Measurements from ENCODE around the gene FHIT. TPM values are rescaled to one million over a fixed set of nuclear protein-coding genes. Genes with fewer than 3 reads are reported as not detected.
"Not testable (repeated sequence)": the region's sequence is repeated elsewhere in the genome, so short reads cannot be mapped to it uniquely, and the experiment has no call there.

FHIT gene
- total RNA-seq, 1 donor from 2014 or later: 11.5 TPM

DNA sequence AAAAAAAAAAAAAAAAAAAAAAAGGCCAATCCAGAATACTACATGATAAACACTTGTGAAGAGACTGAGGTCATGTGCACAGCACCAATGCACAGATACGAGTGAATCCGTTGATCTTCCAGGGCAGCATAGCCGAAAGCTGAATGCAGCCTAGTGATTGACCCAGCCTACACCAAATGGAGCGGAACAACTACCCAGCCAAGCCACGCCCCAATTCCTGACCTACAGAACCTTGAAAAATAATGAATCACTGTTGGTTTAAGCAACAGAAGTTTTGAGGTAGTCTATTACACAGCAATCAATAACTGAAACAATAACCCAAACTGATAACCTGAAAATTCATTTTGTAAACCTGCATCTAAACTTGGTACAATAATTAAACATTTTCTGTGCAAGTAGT lies 361.0 kb downstream of the FHIT start:
- TF ChIP-seq, protein P1, sequence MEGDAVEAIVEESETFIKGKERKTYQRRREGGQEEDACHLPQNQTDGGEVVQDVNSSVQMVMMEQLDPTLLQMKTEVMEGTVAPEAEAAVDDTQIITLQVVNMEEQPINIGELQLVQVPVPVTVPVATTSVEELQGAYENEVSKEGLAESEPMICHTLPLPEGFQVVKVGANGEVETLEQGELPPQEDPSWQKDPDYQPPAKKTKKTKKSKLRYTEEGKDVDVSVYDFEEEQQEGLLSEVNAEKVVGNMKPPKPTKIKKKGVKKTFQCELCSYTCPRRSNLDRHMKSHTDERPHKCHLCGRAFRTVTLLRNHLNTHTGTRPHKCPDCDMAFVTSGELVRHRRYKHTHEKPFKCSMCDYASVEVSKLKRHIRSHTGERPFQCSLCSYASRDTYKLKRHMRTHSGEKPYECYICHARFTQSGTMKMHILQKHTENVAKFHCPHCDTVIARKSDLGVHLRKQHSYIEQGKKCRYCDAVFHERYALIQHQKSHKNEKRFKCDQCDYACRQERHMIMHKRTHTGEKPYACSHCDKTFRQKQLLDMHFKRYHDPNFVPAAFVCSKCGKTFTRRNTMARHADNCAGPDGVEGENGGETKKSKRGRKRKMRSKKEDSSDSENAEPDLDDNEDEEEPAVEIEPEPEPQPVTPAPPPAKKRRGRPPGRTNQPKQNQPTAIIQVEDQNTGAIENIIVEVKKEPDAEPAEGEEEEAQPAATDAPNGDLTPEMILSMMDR (IDR thresholded peaks at IDR 0.05; ENCODE audit: insufficient read depth, low read length, poor library complexity, severe bottlenecking): no peak
- Histone ChIP-seq H3K27me3 (ENCODE audit: control insufficient read depth, insufficient read depth, low read length) (no peaks in the 10 kb centered on the region), H3K4me3 (ENCODE audit: low read depth, low read length) (no peak overlapping the region), H3K36me3 (ENCODE audit: control insufficient read depth, insufficient read depth, low read length) (no peaks in the 10 kb centered on the region)
- DNase-seq (ENCODE audit: low read depth): peak; percentile 19

DNA sequence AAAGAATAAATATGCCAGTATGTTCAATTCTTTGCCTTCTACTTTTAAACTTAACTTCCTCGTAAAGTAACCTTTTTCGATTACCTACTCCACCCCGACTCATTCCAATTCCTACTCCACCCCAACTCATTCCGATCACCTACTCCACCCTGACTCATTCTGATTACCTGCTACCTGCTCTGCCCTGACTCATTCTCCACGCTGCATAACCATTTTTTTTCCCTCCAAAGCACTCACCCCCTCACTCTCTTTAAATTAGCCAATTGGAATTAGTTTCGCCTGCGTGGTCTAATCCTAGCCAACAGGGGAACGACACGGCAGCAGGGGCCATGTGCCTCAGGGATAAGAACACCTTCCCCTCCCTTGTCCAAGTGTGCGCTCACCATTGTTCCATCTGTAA lies 362.3 kb downstream of the FHIT start:
- not testable (repeated sequence) for H3K4me3 ChIP-seq (ENCODE audit: low read depth, low read length); H3K36me3 ChIP-seq (ENCODE audit: control insufficient read depth, insufficient read depth, low read length); H3K27me3 ChIP-seq (ENCODE audit: control insufficient read depth, insufficient read depth, low read length); DNase-seq (ENCODE audit: low read depth)

DNA sequence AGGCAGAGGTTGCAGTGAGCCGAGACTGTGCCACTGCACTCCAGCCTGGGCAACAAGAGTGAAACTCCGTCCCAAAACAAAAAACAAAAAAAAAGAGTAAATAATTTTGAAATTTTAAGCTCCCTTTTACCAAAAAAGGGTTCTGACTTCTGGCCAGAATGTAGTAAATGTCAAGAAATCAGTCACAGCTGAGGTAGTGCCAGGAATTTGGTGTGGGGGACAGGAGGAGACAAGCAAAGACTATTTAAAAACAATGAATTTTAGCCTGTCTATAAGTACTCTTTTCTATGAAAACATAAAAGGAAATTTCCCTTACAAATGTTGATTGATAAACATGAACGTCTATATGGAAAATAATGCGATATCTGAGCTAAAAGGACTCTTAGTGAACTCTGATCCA lies 363.7 kb downstream of the FHIT start:
- TF ChIP-seq, protein P1 (IDR thresholded peaks at IDR 0.05; ENCODE audit: insufficient read depth, low read length, poor library complexity, severe bottlenecking): no peak
- Histone ChIP-seq H3K4me3 (ENCODE audit: low read depth, low read length) (no peak overlapping the region), H3K27me3 (ENCODE audit: control insufficient read depth, insufficient read depth, low read length) (no peaks in the 10 kb centered on the region), H3K36me3 (ENCODE audit: control insufficient read depth, insufficient read depth, low read length) (no peaks in the 10 kb centered on the region)
- DNase-seq (ENCODE audit: low read depth): no peak

DNA sequence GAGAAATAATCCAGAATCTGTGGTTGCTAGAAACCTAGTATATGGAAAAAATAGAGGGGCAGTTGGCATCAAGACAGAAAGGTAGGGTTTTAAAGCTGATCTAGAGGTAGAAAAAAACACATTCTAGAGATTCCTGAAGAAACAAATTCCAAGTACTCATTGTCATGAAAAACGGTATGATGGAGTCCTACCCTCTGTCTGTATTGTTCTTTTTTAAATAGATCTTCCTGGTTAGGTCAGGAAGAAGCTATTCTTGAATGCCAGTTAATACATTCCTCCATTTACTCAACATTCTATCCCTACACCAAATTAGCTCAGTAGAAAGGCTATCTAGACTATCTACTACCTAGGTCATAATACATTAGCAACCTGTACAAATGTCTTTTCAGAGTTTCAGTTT lies 364.7 kb downstream of the FHIT start:
- H3K36me3 ChIP-seq (ENCODE audit: control insufficient read depth, insufficient read depth, low read length): no peaks in the 10 kb centered on the region
- TF ChIP-seq, protein P1 (IDR thresholded peaks at IDR 0.05; ENCODE audit: insufficient read depth, low read length, poor library complexity, severe bottlenecking): no peak
- H3K27me3 ChIP-seq (ENCODE audit: control insufficient read depth, insufficient read depth, low read length): no peaks in the 10 kb centered on the region
- H3K4me3 ChIP-seq (ENCODE audit: low read depth, low read length): no peak overlapping the region
- no peak for DNase-seq (ENCODE audit: low read depth)

DNA sequence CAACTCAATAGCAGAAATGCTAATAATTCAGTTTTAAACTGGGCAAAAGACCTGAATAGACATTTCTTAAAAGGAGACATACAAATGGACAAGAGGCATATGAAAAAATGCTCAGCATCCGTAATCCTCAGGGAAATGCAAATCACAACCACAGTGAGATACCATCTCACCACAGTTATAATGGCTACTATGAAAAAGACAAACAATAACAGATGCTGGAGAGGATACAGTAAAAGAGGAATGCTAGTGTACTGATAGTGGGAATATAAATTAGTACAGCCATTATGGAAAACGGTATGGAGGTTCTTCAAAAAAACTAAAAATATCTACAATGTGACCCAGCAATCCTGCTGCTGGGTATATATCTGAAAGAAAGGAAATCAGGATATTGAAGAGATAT lies 367.2 kb downstream of the FHIT start:
- no peaks in the 10 kb centered on the region for H3K27me3 ChIP-seq (ENCODE audit: control insufficient read depth, insufficient read depth, low read length)
- H3K4me3 ChIP-seq (ENCODE audit: low read depth, low read length): no peak overlapping the region
- TF ChIP-seq, protein P1 (IDR thresholded peaks at IDR 0.05; ENCODE audit: insufficient read depth, low read length, poor library complexity, severe bottlenecking): no peak
- no peak for DNase-seq (ENCODE audit: low read depth)
- no peaks in the 10 kb centered on the region for H3K36me3 ChIP-seq (ENCODE audit: control insufficient read depth, insufficient read depth, low read length)

DNA sequence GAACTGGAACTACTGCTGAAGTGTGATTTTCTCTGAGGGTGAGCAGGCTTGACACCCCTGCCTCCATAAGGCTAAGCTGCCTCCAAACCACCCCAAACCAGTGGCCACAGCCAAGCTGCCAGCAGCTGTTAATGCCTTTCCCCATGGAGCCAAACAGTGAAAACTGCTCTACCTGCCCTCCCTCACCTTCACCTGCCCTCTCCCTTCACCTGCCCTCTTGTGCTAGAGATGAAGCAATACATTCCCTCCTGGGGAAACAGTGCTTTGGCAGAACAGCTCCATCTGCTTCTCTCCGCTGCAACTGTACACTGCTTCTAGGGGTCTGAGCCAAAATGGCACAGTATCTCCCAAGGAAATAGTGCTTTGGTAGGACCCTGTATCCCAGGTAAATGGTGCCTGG lies 374.1 kb downstream of the FHIT start:
- no peaks in the 10 kb centered on the region for H3K27me3 ChIP-seq (ENCODE audit: control insufficient read depth, insufficient read depth, low read length)
- no peak overlapping the region for H3K4me3 ChIP-seq (ENCODE audit: low read depth, low read length)
- DNase-seq (ENCODE audit: low read depth): no peak
- H3K36me3 ChIP-seq (ENCODE audit: control insufficient read depth, insufficient read depth, low read length): no peaks in the 10 kb centered on the region
- TF ChIP-seq, protein P1 (IDR thresholded peaks at IDR 0.05; ENCODE audit: insufficient read depth, low read length, poor library complexity, severe bottlenecking): no peak

All from kidney epithelial cell (primary cell).